Upper lobe of left lung (tissue), 4 donors: Measurements from ENCODE around the gene BID.

ENCODE experiments used
- EP300 ChIP-seq, 4 donors: sonication (generic); formaldehyde crosslinking; IDR thresholded peaks; one replicate each; pipeline ENCODE4 v1.5.1; 2017; ENCODE audit warnings: antibody characterized with exemption in 4 of 4, control low read depth in 2 of 4
- POLR2AphosphoS5 ChIP-seq, 2 donors: sonication (generic); formaldehyde crosslinking; IDR thresholded peaks; one replicate each; pipeline ENCODE4 v1.5.1; 2017; ENCODE audit warnings: antibody characterized with exemption in 2 of 2

- TF ChIP-seq EP300 (IDR thresholded peaks at IDR 0.05) (no peak), POLR2AphosphoS5 (IDR thresholded peaks at IDR 0.05) (no peak)
Measured at GRCh38 chr22:17780116-17780740, 6.0 kb upstream of the BID start.
